GM23338 (cell line): ENCODE results near the gene OLFML2B. TPM values are rescaled to one million over a fixed set of nuclear protein-coding genes. Genes with fewer than 3 reads are reported as not detected.

ENCODE experiments used
- ATAC-seq: fragments of 200-7000 bp; cut with Tn5 transposase; 3 replicates; pipeline ENCODE4 v1.9.1; 2020
- DNase-seq: peaks from one replicate; pipeline ENCODE4 v3.0.0-alpha.2; 2015; ENCODE audit warnings: low spot score
- H2AFZ ChIP-seq: fragments of 200-600 bp; sonication (generic); 2 replicates; pipeline ENCODE4 v1.8.0; 2016; ENCODE audit warnings: antibody characterized with exemption, mild to moderate bottlenecking, moderate library complexity
- H3F3A ChIP-seq: fragments of 200-600 bp; sonication (generic); replicated peaks from 2 replicates; pipeline ENCODE4 v1.8.0; 2017; ENCODE audit warnings: antibody characterized with exemption, mixed run types, low read depth
- H3K27ac ChIP-seq: fragments of 200-600 bp; sonication (generic); 2 replicates; pipeline ENCODE4 v1.6.1; 2016; ENCODE audit warnings: low read depth
- H3K27me3 ChIP-seq: fragments of 200-600 bp; sonication (generic); 2 replicates; pipeline ENCODE4 v1.8.0; 2016; ENCODE audit warnings: mild to moderate bottlenecking, mixed run types, moderate library complexity; ENCODE audit not compliant: insufficient read depth
- H3K36me3 ChIP-seq: fragments of 200-600 bp; sonication (generic); 2 replicates; pipeline ENCODE4 v1.8.0; 2016; ENCODE audit warnings: mild to moderate bottlenecking; ENCODE audit not compliant: insufficient read depth
- H3K4me1 ChIP-seq: fragments of 200-600 bp; sonication (generic); 2 replicates; pipeline ENCODE4 v1.8.0; 2016; ENCODE audit warnings: mild to moderate bottlenecking, moderate library complexity; ENCODE audit not compliant: insufficient read depth
- H3K4me2 ChIP-seq: fragments of 200-600 bp; sonication (generic); 2 replicates; pipeline ENCODE4 v1.7.1; 2017; ENCODE audit warnings: mixed run types
- H3K4me3 ChIP-seq: fragments of 200-600 bp; sonication (generic); 2 replicates; pipeline ENCODE4 v1.6.1; 2016; ENCODE audit warnings: mixed run types
- H3K79me2 ChIP-seq: fragments of 200-600 bp; sonication (generic); replicated peaks from 2 replicates; pipeline ENCODE4 v1.8.0; 2017; ENCODE audit warnings: mild to moderate bottlenecking; ENCODE audit not compliant: insufficient read depth
- H3K9me2 ChIP-seq: fragments of 200-600 bp; sonication (generic); 2 replicates; pipeline ENCODE4 v1.8.0; 2017; ENCODE audit not compliant: insufficient read depth
- H4K20me1 ChIP-seq: fragments of 200-600 bp; sonication (generic); replicated peaks from 2 replicates; pipeline ENCODE4 v1.8.0; 2017; ENCODE audit warnings: mild to moderate bottlenecking; ENCODE audit not compliant: insufficient read depth
- H3K27ac Mint-ChIP-seq: 2 replicates; pipeline ENCODE4 v1.8.0; 2020; ENCODE audit warnings: inconsistent platforms, mild to moderate bottlenecking, moderate library complexity, mixed read lengths
- H3K27me3 Mint-ChIP-seq: 3 replicates; pipeline ENCODE4 v1.8.0; 2022; ENCODE audit warnings: low read depth, mild to moderate bottlenecking, moderate library complexity, mixed read lengths, inconsistent platforms; ENCODE audit not compliant: insufficient read depth, poor library complexity
- H3K36me3 Mint-ChIP-seq: 3 replicates; pipeline ENCODE4 v1.8.0; 2021; ENCODE audit warnings: low read depth, mild to moderate bottlenecking, inconsistent platforms, moderate library complexity, mixed read lengths
- H3K4me1 Mint-ChIP-seq: 3 replicates; pipeline ENCODE4 v1.8.0; 2020; ENCODE audit warnings: mild to moderate bottlenecking, inconsistent platforms, mixed read lengths
- H3K4me3 Mint-ChIP-seq: 3 replicates; pipeline ENCODE4 v1.8.0; 2021; ENCODE audit warnings: moderate library complexity, mild to moderate bottlenecking, inconsistent platforms, mixed read lengths
- H3K9me3 Mint-ChIP-seq: 3 replicates; pipeline ENCODE4 v1.8.0; 2020; ENCODE audit warnings: moderate library complexity, mild to moderate bottlenecking, inconsistent platforms, mixed read lengths
- CREB1 ChIP-seq: fragments of 250-450 bp; sonication (Bioruptor Pico); IDR thresholded peaks from 2 replicates; pipeline ENCODE4 v1.5.0; 2020; ENCODE audit warnings: low read depth, mild to moderate bottlenecking, moderate library complexity
- EZH2 ChIP-seq: fragments of 200-600 bp; sonication (generic); IDR thresholded peaks from one replicate; pipeline ENCODE4 v1.8.0; 2017; ENCODE audit warnings: antibody characterized with exemption, mild to moderate bottlenecking, low read depth; ENCODE audit not compliant: unreplicated experiment
- EZH2phosphoT487 ChIP-seq: fragments of 200-600 bp; sonication (generic); IDR thresholded peaks from one replicate; pipeline ENCODE4 v1.8.1; 2018; ENCODE audit warnings: antibody characterized with exemption; ENCODE audit not compliant: unreplicated experiment
- JUNB ChIP-seq: IDR thresholded peaks from one replicate; pipeline ENCODE4 v1.6.1; 2016; ENCODE audit warnings: antibody characterized with exemption; ENCODE audit not compliant: unreplicated experiment
- POLR2AphosphoS5 ChIP-seq: IDR thresholded peaks from 2 replicates; pipeline ENCODE4 v1.6.1; 2016; ENCODE audit warnings: antibody characterized with exemption, low read depth
- STAT1 ChIP-seq: IDR thresholded peaks from one replicate; pipeline ENCODE4 v1.6.1; 2016; ENCODE audit warnings: antibody characterized with exemption; ENCODE audit not compliant: unreplicated experiment
- ZNF114 ChIP-seq: fragments of 250-450 bp; sonication (Bioruptor Pico); IDR thresholded peaks from 2 replicates; pipeline ENCODE4 v1.5.0; 2020; ENCODE audit warnings: mild to moderate bottlenecking, moderate library complexity
- ZNF331 ChIP-seq: fragments of 250-450 bp; sonication (Bioruptor Pico); IDR thresholded peaks from 2 replicates; pipeline ENCODE4 v1.5.0; 2020; ENCODE audit warnings: low read depth, mild to moderate bottlenecking, moderate library complexity
- polyA plus RNA-seq: library from polyadenylated mRNA; unstranded; fragments of >200 nt; fragmentation: Nextera tagmentation; extraction: Ambion mirVana; gene quantifications from 2 replicates; pipeline ENCODE4 v1.2.1, GENCODE V29; 2016
- total RNA-seq: library from RNA; depleted of rRNA; stranded (reverse); fragments of >200 nt; shearing (Covaris generic); gene quantifications from 2 replicates; pipeline ENCODE4 v1.2.3, GENCODE V29; 2014
- TF ChIP-seq, protein P1 (sequence below): IDR thresholded peaks from one replicate; pipeline ENCODE4 v1.6.1; 2018; ENCODE audit warnings: antibody characterized with exemption; ENCODE audit not compliant: unreplicated experiment
- TF ChIP-seq, protein P2 (sequence below): fragments of 250-450 bp; sonication (Bioruptor Pico); IDR thresholded peaks from 2 replicates; pipeline ENCODE4 v1.5.0; 2020; ENCODE audit warnings: mild to moderate bottlenecking, moderate library complexity
- TF ChIP-seq, protein P3 (sequence below): IDR thresholded peaks from 2 replicates; pipeline ENCODE4 v1.6.1; 2016; ENCODE audit warnings: antibody characterized with exemption

The OLFML2B gene
- total and polyA plus RNA-seq, 2 experiments from 2014 or later: 2.9 to 4.3 TPM

DNA sequence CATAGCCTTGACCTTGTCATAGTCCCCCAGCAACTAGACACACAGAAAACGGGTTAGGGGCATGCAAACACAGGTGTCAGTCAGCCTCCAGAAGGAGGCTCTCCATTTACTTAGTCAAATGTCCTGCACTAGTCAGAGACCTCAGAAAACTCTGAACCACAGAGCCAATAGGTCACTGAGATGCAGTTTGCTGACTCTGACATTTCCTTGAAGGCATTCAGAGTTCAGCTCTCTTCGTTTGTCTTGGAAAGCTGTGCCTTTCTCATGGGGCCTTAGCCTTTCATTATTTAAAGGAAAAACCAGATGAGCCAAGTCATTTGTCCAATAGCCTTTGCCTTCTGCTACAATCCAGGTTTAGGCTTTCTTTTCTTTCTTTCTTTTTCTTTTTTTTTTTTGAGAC lies 3.5 kb downstream of the OLFML2B start (continued):
- TF ChIP-seq, protein P1, sequence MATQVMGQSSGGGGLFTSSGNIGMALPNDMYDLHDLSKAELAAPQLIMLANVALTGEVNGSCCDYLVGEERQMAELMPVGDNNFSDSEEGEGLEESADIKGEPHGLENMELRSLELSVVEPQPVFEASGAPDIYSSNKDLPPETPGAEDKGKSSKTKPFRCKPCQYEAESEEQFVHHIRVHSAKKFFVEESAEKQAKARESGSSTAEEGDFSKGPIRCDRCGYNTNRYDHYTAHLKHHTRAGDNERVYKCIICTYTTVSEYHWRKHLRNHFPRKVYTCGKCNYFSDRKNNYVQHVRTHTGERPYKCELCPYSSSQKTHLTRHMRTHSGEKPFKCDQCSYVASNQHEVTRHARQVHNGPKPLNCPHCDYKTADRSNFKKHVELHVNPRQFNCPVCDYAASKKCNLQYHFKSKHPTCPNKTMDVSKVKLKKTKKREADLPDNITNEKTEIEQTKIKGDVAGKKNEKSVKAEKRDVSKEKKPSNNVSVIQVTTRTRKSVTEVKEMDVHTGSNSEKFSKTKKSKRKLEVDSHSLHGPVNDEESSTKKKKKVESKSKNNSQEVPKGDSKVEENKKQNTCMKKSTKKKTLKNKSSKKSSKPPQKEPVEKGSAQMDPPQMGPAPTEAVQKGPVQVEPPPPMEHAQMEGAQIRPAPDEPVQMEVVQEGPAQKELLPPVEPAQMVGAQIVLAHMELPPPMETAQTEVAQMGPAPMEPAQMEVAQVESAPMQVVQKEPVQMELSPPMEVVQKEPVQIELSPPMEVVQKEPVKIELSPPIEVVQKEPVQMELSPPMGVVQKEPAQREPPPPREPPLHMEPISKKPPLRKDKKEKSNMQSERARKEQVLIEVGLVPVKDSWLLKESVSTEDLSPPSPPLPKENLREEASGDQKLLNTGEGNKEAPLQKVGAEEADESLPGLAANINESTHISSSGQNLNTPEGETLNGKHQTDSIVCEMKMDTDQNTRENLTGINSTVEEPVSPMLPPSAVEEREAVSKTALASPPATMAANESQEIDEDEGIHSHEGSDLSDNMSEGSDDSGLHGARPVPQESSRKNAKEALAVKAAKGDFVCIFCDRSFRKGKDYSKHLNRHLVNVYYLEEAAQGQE: no peak

DNA sequence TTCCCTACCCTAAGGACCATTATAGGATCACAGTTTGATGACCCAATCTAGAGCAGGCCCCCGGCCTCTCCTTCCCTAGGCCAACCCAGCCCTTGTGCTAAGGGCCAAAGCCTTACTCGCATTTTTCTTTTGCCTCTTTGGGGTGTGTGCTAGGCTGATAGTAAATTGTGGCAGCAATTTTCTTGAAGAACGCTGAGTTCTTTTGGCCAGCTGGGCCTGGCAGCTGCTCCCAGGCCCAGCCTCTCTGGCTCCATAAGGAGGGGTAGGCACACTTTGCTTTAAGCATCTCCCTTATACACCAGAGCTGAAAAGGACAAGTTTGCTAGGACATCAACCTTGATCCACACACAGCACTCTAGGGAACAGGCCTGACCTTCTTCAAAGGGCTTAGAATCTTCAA lies 4.2 kb downstream of the OLFML2B start:
- Mint-ChIP-seq H3K27me3 (peaks cover 32% of the 10 kb centered on the region), H3K27ac (no peak overlapping the region), H3K36me3 (no peaks in the 10 kb centered on the region; the same call in 1 of the 3 replicates), H3K4me3 (no peak overlapping the region), H3K9me3 (no peaks in the 10 kb centered on the region), H3K4me1 (peaks cover 38% of the 10 kb centered on the region)
- Histone ChIP-seq H3K9me2 (no peaks in the 10 kb centered on the region), H3K79me2 (no peaks in the 10 kb centered on the region), H3F3A (0 out of 2 replicates have a peak, but pooled peaks cover 9% of the 10 kb centered on the region), H3K4me2 (no peak overlapping the region), H2AFZ (no peak overlapping the region), H3K4me1 (peaks cover 30% of the 10 kb centered on the region), H3K4me3 (no peak overlapping the region), H3K36me3 (no peaks in the 10 kb centered on the region), H3K27ac (no peak overlapping the region), H3K27me3 (peaks cover 23% of the 10 kb centered on the region), H4K20me1 (no peaks in the 10 kb centered on the region)
- no peak for DNase-seq
- TF ChIP-seq, protein P2, sequence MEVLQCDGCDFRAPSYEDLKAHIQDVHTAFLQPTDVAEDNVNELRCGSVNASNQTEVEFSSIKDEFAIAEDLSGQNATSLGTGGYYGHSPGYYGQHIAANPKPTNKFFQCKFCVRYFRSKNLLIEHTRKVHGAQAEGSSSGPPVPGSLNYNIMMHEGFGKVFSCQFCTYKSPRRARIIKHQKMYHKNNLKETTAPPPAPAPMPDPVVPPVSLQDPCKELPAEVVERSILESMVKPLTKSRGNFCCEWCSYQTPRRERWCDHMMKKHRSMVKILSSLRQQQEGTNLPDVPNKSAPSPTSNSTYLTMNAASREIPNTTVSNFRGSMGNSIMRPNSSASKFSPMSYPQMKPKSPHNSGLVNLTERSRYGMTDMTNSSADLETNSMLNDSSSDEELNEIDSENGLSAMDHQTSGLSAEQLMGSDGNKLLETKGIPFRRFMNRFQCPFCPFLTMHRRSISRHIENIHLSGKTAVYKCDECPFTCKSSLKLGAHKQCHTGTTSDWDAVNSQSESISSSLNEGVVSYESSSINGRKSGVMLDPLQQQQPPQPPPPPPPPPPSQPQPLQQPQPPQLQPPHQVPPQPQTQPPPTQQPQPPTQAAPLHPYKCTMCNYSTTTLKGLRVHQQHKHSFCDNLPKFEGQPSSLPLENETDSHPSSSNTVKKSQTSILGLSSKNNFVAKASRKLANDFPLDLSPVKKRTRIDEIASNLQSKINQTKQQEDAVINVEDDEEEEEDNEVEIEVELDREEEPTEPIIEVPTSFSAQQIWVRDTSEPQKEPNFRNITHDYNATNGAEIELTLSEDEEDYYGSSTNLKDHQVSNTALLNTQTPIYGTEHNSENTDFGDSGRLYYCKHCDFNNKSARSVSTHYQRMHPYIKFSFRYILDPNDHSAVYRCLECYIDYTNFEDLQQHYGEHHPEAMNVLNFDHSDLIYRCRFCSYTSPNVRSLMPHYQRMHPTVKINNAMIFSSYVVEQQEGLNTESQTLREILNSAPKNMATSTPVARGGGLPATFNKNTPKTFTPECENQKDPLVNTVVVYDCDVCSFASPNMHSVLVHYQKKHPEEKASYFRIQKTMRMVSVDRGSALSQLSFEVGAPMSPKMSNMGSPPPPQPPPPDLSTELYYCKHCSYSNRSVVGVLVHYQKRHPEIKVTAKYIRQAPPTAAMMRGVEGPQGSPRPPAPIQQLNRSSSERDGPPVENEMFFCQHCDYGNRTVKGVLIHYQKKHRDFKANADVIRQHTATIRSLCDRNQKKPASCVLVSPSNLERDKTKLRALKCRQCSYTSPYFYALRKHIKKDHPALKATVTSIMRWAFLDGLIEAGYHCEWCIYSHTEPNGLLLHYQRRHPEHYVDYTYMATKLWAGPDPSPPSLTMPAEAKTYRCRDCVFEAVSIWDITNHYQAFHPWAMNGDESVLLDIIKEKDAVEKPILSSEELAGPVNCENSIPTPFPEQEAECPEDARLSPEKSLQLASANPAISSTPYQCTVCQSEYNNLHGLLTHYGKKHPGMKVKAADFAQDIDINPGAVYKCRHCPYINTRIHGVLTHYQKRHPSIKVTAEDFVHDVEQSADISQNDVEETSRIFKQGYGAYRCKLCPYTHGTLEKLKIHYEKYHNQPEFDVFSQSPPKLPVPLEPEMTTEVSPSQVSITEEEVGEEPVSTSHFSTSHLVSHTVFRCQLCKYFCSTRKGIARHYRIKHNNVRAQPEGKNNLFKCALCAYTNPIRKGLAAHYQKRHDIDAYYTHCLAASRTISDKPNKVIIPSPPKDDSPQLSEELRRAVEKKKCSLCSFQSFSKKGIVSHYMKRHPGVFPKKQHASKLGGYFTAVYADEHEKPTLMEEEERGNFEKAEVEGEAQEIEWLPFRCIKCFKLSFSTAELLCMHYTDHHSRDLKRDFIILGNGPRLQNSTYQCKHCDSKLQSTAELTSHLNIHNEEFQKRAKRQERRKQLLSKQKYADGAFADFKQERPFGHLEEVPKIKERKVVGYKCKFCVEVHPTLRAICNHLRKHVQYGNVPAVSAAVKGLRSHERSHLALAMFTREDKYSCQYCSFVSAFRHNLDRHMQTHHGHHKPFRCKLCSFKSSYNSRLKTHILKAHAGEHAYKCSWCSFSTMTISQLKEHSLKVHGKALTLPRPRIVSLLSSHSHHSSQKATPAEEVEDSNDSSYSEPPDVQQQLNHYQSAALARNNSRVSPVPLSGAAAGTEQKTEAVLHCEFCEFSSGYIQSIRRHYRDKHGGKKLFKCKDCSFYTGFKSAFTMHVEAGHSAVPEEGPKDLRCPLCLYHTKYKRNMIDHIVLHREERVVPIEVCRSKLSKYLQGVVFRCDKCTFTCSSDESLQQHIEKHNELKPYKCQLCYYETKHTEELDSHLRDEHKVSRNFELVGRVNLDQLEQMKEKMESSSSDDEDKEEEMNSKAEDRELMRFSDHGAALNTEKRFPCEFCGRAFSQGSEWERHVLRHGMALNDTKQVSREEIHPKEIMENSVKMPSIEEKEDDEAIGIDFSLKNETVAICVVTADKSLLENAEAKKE (CRISPR knock-in tag): no peak
- TF ChIP-seq STAT1 (no peak), POLR2AphosphoS5 (no peak), ZNF114 (CRISPR knock-in tag) (no peak), EZH2phosphoT487 (no peak), JUNB (no peak), CREB1 (CRISPR knock-in tag) (no peak), EZH2 (no peak), ZNF331 (CRISPR knock-in tag) (no peak)
- TF ChIP-seq, protein P1: no peak
- TF ChIP-seq, protein P3, sequence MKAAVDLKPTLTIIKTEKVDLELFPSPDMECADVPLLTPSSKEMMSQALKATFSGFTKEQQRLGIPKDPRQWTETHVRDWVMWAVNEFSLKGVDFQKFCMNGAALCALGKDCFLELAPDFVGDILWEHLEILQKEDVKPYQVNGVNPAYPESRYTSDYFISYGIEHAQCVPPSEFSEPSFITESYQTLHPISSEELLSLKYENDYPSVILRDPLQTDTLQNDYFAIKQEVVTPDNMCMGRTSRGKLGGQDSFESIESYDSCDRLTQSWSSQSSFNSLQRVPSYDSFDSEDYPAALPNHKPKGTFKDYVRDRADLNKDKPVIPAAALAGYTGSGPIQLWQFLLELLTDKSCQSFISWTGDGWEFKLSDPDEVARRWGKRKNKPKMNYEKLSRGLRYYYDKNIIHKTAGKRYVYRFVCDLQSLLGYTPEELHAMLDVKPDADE: no peak
- ATAC-seq: no peak
